Effector memory CD8-positive, alpha-beta T cell (primary cell): ENCODE results near the gene EVX2.
A peak's percentile ranks its signal among the peaks of the same experiment; 100 is the strongest.

Experiments used
- ATAC-seq: fragments of 150-1000 bp; cut with Tn5 transposase; replicated peaks from 2 replicates; pipeline ENCODE4 v1.10.0; 2021; ENCODE audit warnings: mild to moderate bottlenecking, moderate library complexity
- DNase-seq, 3 experiments: peaks; one replicate each; pipeline ENCODE4 v3.0.0; 2021
- H3K27ac Mint-ChIP-seq, 2 donors: one replicate each; pipeline ENCODE4 v1.8.0; 2022; ENCODE audit warnings: mild to moderate bottlenecking in 2 of 2, mixed read lengths in 2 of 2, moderate library complexity in 2 of 2
- H3K27me3 Mint-ChIP-seq, 2 donors: one replicate each; pipeline ENCODE4 v1.8.0; 2022; ENCODE audit warnings: mixed read lengths in 2 of 2
- H3K36me3 Mint-ChIP-seq: one replicate; pipeline ENCODE4 v1.8.0; 2022; ENCODE audit warnings: mild to moderate bottlenecking, moderate library complexity, mixed read lengths; ENCODE audit not compliant: insufficient read depth
- H3K4me1 Mint-ChIP-seq, 2 donors: one replicate each; pipeline ENCODE4 v1.8.0; 2022; ENCODE audit warnings: low read depth in 2 of 2, mixed read lengths in 2 of 2
- H3K4me3 Mint-ChIP-seq, 2 donors: one replicate each; pipeline ENCODE4 v1.8.0; 2022; ENCODE audit warnings: mild to moderate bottlenecking in 2 of 2, mixed read lengths in 2 of 2, moderate library complexity in 2 of 2
- H3K9me3 Mint-ChIP-seq, 2 donors: one replicate each; pipeline ENCODE4 v1.8.0; 2022; ENCODE audit warnings: mixed read lengths in 2 of 2

Gene EVX2

DNA sequence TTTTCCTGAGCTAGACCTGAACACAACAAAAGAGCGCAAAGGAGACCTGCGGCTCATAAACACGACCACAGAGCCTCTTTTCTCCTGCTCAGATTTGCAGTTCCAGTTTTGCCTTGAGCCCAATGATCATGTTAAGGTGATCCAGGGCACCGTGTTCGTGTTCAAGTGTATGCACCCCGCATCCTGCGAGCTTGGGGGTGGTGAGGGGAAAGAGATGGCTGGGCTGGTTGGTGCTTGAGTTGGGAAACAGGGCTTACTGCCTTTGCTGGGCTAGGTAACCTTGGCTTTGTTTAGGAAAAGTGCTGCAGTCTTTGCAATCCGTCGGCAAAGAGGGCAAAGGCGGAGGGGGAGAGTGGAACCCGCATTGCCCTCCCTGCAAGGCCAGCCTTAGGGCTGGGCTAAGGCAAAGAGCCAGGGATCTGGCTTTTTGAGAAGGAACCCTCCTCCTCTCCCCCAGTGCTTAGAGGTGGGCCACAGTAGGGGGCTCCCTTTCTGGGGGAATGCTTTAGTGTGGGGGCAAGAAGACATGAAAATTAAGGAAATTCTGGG lies 34.1 kb upstream of the EVX2 start:
- Mint-ChIP-seq H3K4me1 (peaks cover 4 to 9% of the 10 kb centered on the region in 2 donors), H3K27me3 (peaks cover 79 to 85% of the 10 kb centered on the region in 2 donors), H3K27ac (no peak overlapping the region), H3K36me3 (peaks cover 38% of the 10 kb centered on the region), H3K9me3 (no peaks in the 10 kb centered on the region), H3K4me3 (no peak overlapping the region)
- no peak for ATAC-seq
- no peak for DNase-seq

DNA sequence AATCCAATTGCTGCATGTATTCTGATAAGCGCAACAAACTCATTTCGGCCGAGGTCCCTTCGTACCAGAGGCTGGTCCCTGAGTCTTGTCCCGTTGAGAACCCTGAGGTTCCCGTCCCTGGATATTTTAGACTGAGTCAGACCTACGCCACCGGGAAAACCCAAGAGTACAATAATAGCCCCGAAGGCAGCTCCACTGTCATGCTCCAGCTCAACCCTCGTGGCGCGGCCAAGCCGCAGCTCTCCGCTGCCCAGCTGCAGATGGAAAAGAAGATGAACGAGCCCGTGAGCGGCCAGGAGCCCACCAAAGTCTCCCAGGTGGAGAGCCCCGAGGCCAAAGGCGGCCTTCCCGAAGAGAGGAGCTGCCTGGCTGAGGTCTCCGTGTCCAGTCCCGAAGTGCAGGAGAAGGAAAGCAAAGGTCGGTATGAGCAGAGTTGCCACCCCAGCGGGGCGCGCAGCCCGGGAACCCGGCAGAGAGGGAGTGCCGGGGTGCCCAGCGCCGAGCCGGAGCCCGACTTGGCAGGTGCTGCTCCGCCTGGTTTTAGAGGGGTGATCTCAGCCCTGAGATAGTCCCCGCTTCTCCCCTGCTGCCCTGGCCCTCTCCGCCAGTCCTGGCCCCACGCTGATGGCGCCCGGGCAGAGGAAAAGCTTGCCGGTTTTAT lies 33.5 kb upstream of the EVX2 start:
- peaks cover 4 to 9% of the 10 kb centered on the region in 2 donors for H3K4me1 Mint-ChIP-seq
- peaks cover 85 to 91% of the 10 kb centered on the region in 2 donors for H3K27me3 Mint-ChIP-seq
- no peak overlapping the region for H3K4me3 Mint-ChIP-seq
- no peak for DNase-seq
- ATAC-seq: no peak
- H3K9me3 Mint-ChIP-seq: no peaks in the 10 kb centered on the region
- peaks cover 39% of the 10 kb centered on the region for H3K36me3 Mint-ChIP-seq
- H3K27ac Mint-ChIP-seq: peak overlapping the region in 1 of 2 donors; percentile 29

DNA sequence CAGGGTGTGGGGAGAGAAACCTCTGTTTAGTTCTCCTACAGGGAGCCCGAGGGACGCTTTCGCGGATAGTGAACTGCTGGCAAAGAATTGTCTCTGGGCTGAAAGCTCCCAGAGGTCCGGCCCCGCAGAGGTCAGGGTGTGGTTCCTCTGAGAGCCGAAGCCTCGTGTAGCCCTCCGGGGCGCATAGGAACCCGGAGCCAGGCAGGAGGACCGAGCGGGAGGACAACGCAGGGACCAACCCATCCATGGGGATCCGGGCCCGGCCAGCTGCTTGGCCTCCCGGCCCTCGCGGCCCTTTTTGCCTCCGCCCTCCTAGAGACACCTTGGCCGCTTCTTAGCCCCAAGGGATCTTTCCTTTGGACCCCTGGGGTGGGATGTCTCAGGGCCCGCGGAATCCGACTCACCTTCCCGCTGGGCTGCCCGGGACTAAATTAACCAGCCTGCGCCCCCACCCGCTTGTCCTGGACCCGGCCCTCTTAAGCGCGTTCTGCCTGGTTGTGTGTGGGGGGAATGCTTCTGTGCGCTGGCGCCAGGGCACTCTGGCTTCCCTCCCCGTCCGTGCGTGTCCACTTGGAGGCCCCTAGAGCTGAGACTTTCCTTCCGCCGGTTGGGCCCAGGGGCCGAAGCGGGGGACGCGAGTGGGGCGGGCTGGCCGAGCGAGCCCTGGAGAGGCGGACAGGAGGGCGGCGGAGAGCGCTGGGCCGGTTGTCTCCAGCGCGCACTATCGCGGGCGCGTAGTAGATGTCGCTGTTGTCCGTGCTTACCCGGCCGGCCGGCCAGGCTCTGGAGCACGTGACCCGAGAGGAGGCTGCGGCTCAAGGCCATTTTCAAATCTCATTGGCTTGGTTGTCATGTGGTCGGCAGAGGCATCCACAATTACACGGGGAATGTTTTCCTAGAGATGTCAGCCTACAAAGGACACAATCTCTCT lies 32.4 kb upstream of the EVX2 start, which contains the start of gene HOXD10:
TSS of gene HOXD10 (plus strand) at position 896 of the 931 bp plus-strand sequence. CDS start 56 bp downstream, outside the sequence.
- Mint-ChIP-seq H3K36me3 (peaks cover 43% of the 10 kb centered on the region), H3K27me3 (peaks cover 90 to 97% of the 10 kb centered on the region in 2 donors), H3K4me3 (no peak within 1 kb of the TSS), H3K27ac (peak within 1 kb of the TSS in 1 of 2 donors; percentile 29), H3K4me1 (peaks cover 6 to 9% of the 10 kb centered on the region in 2 donors), H3K9me3 (no peaks in the 10 kb centered on the region)
- no peak for ATAC-seq
- no peak for DNase-seq

DNA sequence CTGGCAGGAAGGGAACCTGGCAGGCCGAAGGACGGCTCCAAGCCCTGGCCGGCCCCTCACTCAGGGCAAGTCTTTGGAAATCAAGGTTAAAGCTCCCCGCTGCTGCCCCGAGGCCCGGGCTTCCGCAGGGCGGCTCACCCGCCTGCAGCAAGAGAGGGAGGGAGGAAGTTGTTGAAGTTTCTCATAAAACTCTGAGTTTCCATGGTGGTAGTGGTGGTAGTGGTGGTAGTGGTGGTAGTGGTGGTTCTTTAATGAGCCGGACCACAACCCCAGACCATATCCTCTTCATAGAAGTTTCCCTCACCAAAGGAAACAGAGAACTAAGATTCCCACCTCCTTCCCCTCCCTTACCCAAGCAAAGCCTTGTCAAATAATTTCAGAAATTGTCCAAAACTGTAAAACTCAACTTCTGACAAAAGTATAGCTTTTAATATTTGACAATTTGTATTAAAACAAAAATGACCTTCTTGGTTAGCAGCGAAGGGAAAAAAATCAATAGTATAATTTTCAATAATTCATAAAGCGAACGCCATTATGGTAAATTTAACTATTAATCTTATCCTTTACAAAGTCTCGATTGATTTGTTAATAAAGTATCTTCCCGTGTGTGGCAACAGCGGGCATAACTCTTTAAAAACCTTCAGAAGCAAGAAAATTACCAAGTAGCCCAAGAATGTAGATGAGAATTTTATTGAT lies 31.3 kb upstream of the EVX2 start:
- no peak overlapping the region for H3K27ac Mint-ChIP-seq
- peaks cover 90 to 97% of the 10 kb centered on the region in 2 donors for H3K27me3 Mint-ChIP-seq
- H3K4me1 Mint-ChIP-seq: peaks cover 7 to 9% of the 10 kb centered on the region in 2 donors
- H3K4me3 Mint-ChIP-seq: no peak overlapping the region
- no peak for DNase-seq
- no peak for ATAC-seq
- no peaks in the 10 kb centered on the region for H3K9me3 Mint-ChIP-seq
- H3K36me3 Mint-ChIP-seq: peaks cover 39% of the 10 kb centered on the region

DNA sequence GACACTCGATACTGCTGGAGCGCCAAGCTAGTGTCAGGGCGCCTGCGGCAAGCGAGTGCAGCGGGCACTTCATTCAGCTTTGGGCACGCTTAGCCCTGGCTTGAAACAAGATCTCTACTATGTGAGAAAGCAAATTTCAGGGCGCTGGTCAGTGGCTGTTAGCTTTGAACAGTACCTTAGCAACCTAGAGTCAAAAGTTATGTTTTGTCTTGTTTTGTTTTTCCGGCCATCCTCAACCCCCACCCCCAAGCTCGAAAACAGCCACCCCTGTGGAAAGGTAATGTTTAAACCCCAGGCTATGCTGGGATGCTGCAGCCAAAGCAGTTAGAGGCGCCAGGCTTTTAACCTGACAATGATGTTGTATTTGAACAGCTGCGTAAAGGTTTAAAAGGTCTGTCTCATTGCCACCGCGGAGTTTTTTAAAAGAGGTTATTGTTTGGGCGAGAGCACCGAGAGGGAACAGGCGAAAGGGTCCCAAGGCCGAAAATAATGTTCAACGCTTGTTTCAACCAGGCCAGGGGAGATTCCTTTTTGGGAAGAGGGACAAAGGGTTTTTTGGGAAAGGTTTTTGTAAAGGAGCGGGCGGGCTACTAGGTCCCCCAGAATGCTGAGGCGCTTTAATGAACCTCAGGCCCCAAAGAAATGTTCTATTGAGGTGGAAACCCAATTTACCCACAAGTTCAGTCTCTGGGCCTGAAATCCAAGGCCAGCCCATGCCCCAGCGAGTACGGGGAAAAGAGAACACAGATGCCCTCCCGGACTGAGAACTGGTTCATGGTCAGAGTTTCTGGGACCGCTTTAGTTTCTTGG lies 30.6 kb upstream of the EVX2 start:
- peaks cover 90 to 97% of the 10 kb centered on the region in 2 donors for H3K27me3 Mint-ChIP-seq
- DNase-seq (no peak), ATAC-seq (no peak)
- no peak overlapping the region for H3K27ac Mint-ChIP-seq
- H3K4me1 Mint-ChIP-seq: peaks cover 7 to 11% of the 10 kb centered on the region in 2 donors
- H3K4me3 Mint-ChIP-seq: no peak overlapping the region
- H3K9me3 Mint-ChIP-seq: no peaks in the 10 kb centered on the region
- H3K36me3 Mint-ChIP-seq: peaks cover 43% of the 10 kb centered on the region

DNA sequence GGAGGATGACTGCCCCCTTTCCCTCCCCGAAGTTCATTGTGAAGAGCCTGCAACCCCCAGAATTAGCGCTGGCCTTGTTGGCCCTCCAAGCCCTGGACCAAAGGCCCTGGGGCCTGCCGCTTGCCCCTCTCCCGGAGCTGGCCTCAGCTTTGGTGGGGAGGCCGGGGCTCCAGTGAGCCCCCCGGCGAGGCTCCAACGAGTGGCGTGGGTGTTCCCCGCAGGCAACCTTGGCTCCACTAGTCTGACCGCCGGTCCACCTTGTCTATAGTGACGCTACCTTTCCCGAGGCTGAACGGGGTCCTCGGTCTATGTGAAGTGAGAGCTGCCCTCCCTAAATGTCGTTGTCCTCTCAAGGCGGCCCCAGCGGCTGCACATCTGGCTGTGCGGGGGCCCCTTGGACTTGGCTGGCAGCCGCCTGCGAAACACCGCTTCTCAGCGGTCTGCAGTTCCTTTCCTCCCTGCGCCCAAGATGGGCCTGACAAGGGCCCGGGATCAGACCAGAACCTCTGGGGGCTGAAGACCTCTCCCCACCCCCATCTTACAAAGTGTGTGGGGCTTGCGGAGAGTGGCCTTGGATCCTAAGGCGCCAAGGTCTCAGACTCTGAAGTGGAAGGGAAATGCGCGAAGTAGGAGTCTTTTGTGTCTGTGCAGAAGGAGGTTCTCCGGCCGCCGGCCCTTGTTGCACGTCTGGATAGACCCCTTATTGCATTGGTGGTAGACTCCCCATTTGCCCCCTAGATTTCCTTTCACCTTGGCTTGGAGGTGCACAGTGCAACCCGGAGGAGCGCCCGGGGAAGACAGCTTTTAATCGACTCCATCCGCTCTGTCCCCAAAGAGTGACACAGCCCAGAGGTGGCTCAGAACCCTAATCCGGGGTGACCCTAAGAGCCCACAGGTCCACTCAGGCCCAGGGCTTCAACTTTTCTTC lies 28.9 kb upstream of the EVX2 start:
- H3K4me3 Mint-ChIP-seq: no peak overlapping the region
- peaks cover 3 to 7% of the 10 kb centered on the region in 2 donors for H3K4me1 Mint-ChIP-seq
- peaks cover 83 to 90% of the 10 kb centered on the region in 2 donors for H3K27me3 Mint-ChIP-seq
- H3K9me3 Mint-ChIP-seq: no peaks in the 10 kb centered on the region
- DNase-seq (no peak), ATAC-seq (no peak)
- peaks cover 48% of the 10 kb centered on the region for H3K36me3 Mint-ChIP-seq
- no peak overlapping the region for H3K27ac Mint-ChIP-seq

DNA sequence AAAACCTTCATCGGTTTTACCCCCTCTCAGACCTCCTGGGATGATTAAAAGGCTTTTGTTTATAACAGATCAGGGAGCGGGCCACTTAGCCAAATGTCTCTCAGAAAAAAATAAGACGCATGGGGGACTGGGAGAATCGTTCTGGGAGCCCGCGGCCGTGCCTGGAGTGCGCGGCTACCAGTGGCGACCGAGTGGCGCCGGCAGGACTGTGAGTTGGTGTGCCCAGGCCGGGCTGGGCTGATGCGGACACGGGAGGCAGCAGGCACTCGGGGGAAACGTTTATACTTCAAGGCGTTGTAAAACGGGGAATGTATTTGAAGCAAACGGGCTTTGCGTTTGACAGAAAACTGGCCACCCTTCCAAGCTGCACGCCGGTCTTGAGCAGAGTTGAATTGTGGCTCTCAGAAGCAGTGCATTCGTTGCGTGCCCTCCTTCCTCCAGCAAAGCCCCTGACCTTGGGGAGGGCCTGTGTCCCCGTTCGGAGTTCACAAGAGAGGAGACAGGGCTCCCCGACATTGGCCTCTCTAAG lies 28.1 kb upstream of the EVX2 start:
- Mint-ChIP-seq H3K4me1 (peaks cover 5 to 7% of the 10 kb centered on the region in 2 donors), H3K27ac (no peak overlapping the region), H3K9me3 (no peaks in the 10 kb centered on the region), H3K27me3 (peaks cover 76 to 86% of the 10 kb centered on the region in 2 donors), H3K36me3 (peaks cover 42% of the 10 kb centered on the region), H3K4me3 (no peak overlapping the region)
- DNase-seq (no peak), ATAC-seq (no peak)

DNA sequence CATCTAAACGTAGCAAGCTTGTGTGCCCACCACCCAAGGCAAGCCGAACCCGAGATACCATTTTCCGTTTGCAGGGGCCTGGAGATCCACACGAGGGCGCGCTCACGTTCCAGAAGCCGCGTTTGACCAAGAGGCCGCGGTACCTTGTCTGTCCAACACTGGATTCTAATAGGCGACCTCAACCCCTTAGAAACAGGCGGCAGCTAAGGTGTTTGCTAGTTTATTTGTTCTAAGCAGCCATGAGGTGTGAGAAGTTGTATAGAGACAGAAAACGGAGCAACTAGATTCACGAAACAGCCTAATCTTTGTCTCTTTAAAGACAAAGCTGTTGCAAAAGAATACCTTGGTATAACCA lies 27.5 kb upstream of the EVX2 start:
- Mint-ChIP-seq H3K36me3 (peaks cover 39% of the 10 kb centered on the region), H3K4me3 (peak overlapping the region in 1 of 2 donors; percentile 42), H3K9me3 (no peaks in the 10 kb centered on the region), H3K27me3 (peaks cover 73 to 86% of the 10 kb centered on the region in 2 donors), H3K4me1 (peaks cover 6 to 10% of the 10 kb centered on the region in 2 donors), H3K27ac (no peak overlapping the region)
- DNase-seq: no peak
- ATAC-seq: no peak

DNA sequence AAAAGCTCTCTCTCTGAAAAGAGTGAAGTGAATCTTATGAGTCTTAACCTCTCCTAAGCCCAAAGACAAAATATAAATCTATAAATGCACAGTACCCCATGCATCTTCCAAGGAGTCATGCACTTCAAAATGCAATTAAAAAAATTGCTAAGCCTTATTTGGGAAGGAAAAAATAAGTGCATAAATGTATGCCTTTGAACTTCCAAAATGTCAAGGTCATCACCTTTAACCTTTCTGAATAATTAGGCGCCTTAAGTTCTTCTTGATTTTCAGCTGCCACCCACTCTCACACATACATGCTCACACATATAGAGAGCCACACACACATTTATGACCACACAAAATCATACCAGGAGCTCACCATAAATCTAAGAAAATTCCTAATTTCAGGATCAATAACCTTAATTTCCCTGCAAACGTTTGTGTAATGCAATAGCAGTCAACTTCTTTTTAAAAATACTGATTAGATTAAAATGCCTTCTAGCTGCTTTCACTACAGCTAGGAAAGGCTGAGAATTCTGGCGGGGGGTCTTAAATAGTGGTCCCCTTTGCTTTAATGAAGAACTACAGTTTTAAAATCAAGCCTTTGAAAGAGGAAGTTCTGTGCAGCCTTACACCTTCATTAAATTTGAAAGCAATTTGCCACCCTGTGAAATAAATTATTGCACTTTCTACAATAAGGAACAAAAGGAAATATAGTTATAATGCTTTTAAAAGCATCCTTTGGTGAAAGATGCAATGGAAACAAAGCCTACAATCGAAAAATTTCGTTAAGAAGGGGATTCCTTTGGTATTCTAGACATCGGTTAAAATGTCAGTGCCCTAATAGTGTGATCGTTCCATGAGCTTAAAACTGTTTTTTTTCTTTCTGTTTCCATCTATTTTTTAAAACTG lies 26.9 kb upstream of the EVX2 start:
- no peak overlapping the region for H3K27ac Mint-ChIP-seq

DNA sequence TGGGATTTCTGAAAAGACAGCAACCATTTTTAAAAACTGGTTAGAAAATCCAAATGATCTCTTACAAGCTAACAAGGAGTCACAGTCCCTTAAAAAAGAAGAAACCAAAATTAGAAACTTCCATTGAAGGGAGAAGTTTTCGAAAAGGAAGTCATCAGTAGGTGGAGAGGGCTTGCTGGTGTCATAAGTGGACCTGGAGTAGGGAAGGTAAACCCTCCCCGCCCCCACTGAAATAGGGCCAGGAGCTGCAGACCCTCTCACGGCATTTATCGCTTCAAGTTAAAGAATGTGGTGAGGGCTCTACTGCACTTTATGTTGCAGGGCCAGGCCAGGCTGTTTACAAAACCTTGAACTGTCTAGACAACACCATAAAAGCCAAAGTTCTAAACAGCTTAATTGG lies 26.2 kb upstream of the EVX2 start:
- H3K36me3 Mint-ChIP-seq: peaks cover 46% of the 10 kb centered on the region
- peak overlapping the region in 1 of 2 donors; percentile 51 for H3K27ac Mint-ChIP-seq
- H3K4me1 Mint-ChIP-seq: peaks cover 14 to 18% of the 10 kb centered on the region in 2 donors
- no peaks in the 10 kb centered on the region for H3K9me3 Mint-ChIP-seq
- H3K27me3 Mint-ChIP-seq: peaks cover 76 to 90% of the 10 kb centered on the region in 2 donors
- no peak for ATAC-seq
- no peak overlapping the region for H3K4me3 Mint-ChIP-seq
- no peak for DNase-seq

More for the DNA sequence above, 26.9 kb upstream of the EVX2 start:
- Mint-ChIP-seq H3K36me3 (peaks cover 42% of the 10 kb centered on the region), H3K4me1 (peaks cover 12 to 14% of the 10 kb centered on the region in 2 donors), H3K4me3 (peak overlapping the region in 1 of 2 donors; percentile 42), H3K9me3 (no peaks in the 10 kb centered on the region), H3K27me3 (peaks cover 73 to 86% of the 10 kb centered on the region in 2 donors)
- DNase-seq (no peak), ATAC-seq (no peak)
